Islet of Langerhans (tissue), 1 donor: Measurements from ENCODE around the gene EIF5.
A peak's percentile ranks its signal among the peaks of the same experiment; 100 is the strongest.

ENCODE experiments used
- FAIRE-seq: peaks from one replicate; lab custom pipeline; 2011; peaks lifted over from hg19 to GRCh38; lab: Jason Lieb, UNC

EIF5 gene

DNA sequence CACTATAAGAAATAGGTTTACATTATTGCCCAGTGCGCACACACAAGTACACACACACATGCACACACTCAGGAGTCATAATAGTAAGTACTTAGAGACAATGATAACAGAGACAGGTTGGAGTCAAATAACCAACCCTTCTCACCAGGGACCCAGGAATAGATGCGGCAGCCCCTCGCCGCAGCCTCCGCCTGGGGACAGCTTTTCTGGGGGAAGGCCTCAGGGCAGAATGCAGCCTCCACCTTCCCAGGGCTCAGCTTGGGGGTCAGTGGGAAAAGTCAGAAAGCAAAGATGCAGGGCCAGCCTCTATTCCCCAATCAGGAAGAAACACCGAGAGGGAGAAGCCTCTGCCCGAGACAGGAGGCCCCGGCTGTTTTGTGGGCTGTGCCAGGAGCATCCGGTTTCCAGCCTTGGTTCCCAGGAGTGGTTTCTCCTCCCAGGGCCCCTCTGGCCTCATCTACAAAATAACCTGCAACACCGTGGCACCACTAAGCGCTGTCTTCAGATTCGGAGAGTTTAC, 23.4 kb upstream of the EIF5 start:
- FAIRE-seq: no peak

DNA sequence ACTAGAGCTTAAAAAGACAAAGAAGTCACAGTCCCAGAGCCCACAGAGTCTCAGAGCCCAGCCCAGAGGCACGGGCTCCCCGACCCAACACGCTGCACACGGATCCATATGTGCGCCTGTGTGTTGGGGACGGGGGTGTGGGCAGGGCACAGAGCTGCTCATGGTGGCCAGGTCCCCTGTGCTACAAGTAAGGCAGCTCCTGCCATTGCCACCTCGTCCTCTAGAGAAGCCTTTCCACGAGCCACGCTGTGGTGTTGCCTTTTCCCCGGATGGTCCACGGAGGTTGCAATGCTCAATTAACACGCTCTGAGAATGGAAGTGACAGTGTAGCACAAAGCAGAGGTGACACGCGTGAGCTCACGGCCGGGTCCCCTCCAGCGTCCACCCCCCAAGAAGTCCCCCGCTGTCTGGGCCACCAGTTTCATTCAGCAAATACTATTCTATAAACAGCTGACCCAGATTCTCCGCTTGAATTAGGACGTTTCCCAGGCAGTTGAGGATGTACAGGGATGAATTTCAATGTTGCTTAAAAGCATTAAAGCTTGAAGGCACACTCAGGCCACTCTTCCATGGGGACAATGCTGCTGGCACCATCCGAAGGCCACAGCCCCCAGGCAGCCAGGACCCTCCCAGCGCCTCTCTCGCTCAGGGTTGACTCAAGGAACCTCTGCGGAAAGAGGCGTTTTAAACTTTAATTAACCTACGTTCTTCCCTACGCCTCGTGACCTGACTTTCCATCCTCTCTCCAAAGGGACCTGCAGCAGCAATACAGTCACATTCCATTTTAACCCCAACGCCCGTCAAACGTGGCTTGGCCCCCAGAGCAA, 22.7 kb upstream of the EIF5 start:
- no peak for FAIRE-seq

DNA sequence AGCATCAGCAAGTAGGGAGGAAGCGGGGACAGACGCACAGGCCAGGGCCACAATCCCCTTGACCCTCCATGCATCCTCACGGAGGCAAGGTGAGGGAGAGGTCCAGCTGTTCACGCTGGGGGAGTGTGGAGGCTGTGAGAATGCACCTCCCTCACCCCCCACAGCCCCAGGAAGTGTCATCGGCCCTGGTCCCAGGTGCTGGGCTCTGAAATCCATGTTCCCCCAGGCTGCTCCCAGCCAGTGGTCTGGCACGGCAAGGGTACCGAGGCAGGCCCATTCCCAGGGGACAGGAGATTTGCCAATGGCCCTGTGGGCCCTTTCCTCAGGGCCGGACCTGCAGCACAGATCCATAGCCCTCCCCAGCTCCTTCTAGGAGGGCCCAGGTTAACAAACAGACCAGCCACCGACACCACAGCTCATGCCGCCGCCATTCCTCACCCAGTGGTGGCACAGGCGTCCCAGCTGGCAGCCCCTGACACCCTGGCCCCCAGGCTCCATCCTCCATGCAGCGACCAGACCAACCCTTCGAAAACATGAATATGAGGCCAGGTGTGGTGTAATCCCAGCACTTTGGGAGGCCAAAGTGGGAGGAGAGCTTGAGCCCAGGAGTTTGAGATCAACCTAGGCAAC, 21.9 kb upstream of the EIF5 start:
- FAIRE-seq: no peak

DNA sequence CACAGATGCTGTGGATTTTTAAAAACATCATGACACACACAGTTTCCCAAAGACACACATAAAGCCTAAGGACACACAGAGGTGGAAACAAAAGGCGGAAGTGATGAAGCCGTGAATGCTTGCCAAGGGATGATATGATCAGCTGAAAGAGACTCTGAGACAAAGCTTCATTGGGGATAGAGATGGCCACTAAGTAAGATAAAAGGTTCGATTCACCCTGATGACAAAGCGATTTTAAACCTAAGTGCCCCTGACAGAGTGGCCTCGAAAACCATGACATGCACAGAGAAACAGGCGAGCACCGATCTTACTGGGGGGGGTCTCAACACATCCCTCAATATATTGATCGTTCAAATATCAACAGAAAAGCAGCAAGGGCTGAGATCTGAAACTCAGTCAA, 20.3 kb upstream of the EIF5 start:
- FAIRE-seq: no peak

DNA sequence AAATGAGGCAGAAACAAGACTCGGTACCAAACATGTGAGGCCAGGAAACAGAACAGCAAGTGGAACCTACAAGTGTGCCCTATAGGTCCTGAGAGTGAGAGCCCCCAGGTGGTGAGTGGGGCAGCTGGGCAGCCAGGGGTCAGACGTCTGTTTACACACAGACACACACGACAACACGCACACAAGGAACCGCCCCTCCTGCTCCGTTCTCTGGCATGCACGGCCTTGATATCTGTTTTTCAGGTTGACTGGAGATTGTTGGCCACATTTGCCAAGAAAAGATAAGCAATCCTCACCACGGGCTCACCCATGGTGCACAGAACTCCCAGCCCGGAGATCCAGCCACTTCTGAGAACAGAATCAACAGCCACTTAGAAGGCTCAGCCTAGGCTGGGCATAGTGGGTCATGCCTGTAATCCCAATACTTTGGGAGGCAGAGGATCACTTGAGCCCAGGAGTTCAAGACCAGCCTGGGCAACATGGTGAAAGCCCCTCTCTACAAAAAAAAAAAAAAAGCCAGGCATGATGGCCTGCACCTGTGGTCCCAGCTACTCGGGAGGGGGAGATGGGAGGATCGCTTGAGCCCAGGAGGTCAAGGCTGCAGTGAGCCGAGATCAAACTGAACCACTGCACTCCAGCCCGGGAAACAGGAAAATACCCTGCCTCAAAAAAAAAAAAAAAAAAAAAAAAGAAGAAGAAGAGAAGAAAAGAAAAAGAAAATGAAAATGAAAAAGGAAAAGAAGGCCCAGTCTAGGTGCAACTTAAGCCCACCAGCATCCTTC, 19.4 kb upstream of the EIF5 start:
- no peak for FAIRE-seq

DNA sequence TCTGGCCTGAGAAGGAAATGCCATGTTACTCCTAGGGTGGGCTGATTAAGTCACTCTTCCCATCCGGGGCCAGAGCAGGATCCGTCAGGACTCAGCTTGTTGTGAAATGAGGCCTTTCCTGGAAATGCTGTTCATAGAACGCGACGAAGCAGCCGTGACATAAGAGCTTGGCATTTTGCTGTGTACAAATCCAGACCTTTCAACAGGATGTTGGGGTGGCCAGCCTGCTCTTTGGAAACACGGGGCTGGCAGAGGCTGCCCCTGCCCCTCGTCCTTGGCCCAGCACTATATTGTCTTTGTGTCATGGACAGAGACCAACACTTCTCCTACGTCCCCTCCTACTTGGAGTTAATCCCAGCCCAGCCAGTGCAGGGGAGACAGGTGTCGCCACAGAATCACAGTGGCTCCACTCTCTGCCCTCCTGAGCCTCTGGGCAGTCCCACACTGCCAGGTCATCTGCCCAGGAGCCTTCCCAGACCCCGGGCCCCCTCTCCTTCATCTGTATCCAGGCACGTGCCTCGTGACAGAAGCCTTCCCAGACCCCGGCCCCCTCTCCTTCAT, 18.6 kb upstream of the EIF5 start:
- FAIRE-seq: no peak

DNA sequence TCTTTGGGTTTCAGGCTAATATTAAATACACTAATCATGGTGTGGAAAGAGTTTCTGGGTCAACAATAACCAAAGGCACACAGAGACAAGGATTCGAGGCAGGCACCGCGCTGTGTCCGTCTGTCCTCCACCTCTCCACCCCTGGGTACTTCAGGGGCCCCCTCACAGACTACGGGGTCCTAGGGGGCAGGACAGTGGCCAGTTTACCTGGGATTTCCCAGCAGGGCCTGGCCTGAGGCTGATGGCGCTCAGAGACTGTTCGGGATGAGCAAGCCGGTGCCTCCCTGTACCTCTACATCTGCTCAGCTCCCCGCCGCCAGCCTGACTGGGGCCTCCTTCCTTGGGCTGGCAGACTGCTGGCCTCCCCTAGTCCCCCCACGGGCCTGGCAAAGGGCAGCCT, 18.1 kb upstream of the EIF5 start:
- no peak for FAIRE-seq

DNA sequence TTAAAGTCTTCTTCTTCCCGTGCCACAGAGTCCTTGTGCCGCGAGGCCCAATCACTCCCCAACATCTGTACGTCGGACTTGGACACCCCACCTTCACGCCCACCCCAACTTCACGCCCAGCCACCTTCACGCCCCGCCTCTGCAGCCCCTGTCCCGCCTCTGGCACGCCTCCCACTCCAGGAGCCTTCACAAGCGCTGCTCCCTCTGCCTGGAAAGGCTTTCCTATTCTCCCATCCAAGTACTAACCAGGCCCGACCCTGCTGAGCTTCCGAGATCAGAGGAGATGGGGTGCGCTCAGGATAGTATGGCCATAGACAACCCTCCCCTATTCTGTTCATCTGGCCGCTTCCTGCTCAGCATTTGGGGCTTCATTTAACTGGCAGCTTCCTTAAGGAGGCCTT, 17.3 kb upstream of the EIF5 start:
- no peak for FAIRE-seq

DNA sequence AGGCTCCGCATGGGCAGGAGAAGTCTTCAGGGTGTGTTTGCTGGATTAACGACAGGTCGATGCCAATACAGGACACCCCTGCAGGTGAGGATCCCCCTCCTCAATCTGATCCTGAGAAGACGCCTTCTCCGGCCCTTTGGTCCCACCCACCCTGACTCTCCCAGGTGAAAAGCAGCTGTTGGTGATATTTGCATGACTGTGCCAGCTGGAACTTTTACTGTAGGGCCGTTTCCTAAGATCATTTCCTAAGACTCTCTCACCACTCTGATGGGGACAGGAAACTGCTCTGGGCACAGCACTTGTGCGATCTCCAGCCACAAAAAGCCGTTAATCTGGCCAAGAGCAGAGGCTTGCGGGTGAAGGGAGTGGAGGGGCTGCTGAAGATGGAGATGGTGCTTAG, 16.8 kb upstream of the EIF5 start:
- no peak for FAIRE-seq

DNA sequence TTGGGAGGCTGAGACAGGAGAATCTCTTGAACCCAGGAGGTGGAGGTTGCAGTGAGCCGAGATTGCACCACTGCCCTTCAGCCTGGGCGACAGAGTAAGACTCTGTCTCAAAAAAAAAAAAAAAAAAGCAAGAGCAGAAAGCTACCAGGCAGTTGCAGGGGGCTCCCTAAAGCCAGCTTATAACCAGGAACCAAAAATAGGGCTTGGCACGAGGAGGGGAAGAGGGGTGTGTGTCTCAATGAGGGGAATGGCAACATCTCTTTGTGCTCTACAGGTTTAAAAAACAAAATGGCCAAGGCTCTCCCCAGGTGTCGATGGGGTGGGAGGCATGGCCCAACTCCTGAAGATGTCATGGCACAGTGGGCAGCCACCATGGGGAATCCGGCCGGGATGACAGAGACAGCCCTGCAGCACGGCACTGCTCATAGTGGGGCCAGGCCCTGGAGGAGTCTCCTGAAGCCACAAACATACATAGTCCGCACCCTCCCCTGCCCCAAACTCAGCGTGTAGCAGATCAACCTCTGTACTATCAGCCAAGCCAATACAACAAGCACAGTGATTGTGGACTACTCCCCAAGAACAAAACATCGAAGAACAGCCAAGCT, 16.0 kb upstream of the EIF5 start:
- no peak for FAIRE-seq

DNA sequence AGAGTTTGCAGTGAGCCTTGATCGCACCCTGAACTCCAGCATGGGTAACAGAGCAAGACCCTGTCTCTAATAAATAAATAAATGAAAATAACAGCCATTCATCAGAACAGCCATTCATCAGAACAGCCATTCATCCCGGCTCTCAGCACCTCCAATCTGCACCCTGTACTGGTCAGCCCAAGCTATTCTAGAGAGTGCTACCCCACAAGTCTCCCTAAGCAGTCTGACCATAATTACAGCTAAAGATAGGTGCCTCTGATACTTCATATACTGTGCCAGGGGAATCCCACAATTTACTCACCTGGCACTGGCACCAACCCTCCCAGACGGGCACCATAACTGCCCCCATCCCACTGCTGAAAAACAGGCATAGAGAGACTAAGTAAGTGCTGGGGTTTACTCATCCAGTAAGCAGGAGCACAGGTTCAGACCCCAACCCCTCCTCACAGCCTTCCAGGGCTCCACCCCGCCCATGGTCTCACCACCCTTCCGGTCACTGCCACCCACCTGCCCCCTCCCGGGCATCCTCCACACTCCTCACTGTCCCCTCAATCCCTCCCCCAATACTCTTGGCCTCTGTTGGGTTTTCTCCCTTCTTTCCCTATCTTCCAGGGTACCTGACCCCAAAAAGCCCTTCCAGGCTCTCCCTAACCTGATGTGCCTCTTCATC, 15.2 kb upstream of the EIF5 start:
- no peak for FAIRE-seq

DNA sequence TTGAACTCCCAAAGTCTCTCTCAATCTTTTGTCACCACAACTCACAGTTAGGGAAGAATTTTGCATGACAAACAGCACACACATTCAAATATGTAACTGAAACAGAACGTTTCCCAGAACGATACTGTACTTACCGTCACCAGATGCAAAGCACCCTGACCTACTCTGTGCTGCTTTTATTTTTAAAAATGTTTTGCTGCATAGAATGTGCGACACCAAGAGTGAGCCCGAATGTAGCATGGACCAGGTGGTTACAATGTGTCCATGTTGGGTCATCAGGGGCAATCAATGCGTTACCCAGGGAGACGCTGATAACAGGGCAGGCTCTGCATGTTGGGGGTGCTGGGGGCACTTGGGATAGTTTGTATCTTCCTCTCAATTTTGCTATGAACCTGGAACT, 14.6 kb upstream of the EIF5 start:
- no peak for FAIRE-seq

DNA sequence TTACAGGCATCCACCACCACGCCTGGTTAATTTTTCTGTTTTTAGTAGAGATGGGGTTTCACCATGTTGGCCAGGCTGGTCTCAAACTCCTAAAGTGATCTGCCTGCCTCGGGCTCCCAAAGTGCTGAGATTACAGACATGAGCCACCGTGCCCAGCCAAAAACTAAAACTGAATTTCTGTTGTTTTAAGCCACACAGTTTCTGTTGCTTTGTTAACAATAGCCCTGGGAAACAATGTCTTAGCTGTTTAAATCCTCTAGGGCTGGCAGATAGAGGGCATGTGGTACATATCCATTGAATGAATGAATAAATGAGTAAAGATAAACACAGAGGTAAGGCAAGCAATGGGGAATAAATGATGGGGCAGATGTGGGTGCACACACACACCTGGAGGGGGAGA, 8.0 kb upstream of the EIF5 start:
- no peak for FAIRE-seq

DNA sequence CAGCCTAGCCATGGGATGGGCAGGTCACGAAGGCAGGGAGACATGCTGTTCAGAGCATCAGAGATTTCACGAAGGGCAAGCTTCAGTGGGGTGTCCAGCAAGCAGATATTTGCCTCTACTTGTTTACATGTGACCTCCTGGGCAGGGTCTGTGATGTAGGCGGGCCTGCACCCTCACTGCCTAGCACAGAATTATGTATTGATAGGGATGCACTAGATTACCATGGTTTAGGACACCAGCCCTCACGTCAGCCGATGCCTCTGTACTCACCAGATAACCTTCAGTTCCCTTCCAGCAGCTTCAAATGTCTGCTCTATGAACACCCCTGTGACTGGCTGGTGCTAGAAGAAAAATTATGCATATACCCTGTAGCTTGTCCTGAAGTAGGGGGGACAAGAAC, 5.1 kb upstream of the EIF5 start:
- FAIRE-seq: no peak

DNA sequence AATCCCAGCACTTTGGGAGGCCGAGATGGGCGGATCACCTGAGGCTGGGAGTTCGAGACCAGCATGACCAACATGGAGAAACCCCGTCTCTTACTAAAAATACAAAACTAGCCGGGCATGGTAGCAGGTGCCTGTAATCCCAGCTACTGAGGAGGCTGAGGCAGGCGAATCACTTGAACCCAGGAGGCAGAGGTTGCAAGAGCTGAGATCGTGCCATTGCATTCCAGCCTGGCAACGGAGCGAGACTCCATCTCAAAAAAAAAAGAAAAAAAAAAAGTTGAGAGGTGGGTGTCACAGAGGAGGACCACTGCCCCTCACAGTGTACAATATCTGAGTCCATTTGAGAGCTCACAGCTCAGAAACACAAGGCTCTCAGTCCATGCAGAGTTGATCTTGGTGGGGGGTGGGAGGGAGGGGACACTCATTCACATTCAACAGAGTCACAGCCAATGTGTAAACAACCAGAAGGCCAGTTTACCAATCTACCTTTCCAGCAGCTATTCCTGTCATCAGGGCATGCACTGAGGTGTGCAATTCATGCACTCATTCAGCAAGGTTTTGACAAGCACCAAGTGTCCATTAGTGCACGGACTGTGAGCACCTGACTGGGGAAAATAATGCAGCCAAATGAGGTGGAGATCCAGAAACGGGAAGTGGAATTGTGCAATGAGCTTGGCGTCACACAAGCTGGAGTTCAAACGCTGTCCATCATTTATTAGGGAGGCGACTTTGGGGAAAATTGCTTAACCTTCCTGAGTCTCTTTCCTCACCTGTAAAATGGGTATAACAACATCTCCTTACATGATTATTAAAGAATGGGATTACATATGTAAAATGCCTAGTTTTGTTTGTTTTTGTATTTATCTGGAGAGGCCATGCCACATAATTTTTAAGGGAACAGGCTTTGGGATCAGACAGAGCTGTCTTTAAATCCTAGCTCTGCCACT, 4.4 kb upstream of the EIF5 start:
- peak; percentile 45 for FAIRE-seq

DNA sequence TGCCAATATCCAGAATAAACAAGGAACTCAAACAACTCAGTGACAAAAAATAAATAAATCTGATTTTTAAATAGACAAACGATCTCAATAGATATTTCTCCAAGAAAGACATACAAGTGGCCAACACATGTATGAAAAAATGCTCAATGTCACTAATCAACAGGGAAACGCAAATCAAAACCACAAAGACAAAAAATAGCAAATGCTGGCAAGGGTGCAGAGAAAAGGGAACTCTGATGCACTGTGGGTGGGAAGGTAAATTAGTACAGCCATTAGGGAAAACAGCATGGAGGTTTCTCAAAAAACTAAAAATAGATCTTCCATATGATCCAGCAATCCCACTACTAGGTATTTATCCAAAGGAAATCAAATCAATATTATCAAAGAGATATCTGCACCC, 3.5 kb upstream of the EIF5 start:
- FAIRE-seq: no peak

DNA sequence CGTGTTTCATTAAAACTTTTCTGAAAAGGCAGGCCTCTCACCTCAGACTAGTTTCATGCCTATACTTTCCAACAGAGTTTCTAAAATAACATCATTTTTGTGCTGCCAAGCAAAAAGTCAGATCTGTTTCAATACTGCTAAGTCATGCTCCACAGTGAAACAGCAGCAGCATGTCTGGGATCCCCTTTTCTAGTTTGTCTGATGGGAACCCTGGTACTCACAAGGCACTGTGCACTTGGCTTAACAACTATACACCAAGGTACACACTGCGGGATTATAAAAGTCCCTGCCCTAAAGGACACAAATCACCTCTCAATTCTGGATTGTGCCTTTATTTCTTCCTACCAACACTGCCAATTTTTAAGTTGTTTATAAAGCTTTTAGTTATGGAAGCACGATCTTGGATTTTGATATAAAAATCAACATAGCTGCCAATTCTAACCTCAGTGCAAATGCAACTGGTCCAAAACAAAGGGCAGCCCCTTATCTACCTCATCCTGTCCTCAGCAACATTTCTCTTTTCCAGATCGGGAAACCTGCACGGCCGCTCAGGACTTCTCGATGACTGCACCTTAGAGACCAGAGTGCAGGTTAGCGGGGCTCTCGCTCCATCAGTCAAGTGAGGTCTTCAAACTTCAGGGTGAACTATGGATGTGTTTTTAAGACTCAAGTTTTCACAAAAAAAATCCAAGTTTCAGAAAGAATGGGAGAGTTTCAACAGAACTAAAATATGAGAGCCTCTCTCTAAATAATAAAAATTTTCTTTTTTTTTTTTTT, 1.7 kb upstream of the EIF5 start:
- FAIRE-seq: no peak

DNA sequence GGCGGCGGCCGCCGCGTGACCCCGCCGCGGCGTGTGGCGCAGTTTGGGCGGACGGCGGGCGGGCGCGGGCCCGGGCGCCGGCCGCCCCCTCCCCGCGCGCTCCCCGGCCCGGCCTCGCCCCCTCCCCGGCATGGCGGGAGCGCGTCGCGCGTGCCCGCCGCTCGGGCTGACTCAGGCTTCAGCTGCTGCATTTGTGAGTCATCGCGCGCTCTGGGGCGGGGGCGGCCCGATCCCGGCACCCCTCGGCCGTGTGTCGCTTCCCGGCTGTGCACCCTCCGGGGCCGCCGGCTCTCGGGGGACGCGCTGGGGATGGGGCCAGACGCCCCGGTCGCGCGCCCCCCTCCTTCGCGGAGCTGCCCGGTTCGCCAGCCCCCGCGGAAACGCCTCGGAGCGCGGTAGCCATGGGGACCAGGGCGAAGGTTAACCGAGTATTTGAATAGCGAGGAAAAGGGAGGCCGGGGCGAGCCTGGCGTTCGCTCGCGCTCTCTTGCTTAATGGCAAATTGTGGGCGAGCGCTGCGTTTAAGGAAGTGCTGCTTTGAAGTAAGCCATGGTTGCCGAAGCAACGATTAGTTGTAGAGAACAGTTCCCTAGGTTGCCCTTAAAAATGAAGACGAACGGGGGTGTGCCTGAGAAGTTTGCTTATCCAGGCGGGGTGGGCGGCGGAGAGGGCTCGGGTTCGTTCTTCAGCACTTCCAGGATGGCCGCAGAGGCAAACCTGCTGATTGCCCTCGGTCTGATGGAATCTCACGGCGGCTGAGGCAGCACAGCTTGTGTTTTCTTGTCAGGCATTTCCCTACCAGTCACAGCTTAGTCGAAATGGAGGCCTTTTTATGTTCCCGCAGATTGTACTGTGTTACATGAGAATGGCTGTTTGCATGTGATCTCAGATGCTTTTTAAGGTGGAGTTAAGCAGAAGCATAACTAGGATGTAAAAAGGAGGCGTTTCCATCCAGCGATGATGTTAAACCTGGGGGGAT, 896 bp downstream of the EIF5 start:
- no peak for FAIRE-seq

DNA sequence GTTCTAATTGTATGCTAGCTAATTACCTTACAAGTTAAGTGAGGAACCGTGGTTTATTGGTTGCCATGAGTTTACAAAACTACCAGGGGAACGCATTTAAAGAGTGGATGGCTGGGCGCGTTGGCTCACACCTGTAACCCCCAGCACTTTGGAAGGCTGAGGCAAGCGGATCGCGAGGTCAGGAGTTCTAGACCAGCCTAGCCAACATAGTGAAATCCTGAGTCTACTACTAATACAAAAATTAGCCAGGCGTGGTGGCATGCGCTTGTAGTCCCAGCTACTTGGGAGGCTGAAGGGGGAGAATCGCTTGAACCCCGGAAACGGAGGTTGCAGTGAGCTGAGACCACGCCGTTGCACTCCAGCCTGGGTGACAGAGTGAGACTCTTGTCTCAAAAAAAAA, 2.2 kb downstream of the EIF5 start:
- FAIRE-seq: no peak
